AG09319 (cell line): ENCODE measurements around the gene ZC3H12D.
"Not testable (repeated sequence)": the region's sequence is repeated elsewhere in the genome, so short reads cannot be mapped to it uniquely, and the experiment has no call there.

Source experiments
- DNase-seq: peaks from one replicate; pipeline ENCODE4 v3.0.0-alpha.2; 2010; ENCODE audit warnings: low read depth; ENCODE audit errors: extremely low read depth
- TF ChIP-seq, protein P1 (sequence below): IDR thresholded peaks from 2 replicates; pipeline ENCODE4 v1.5.1; 2011; ENCODE audit warnings: low read depth, mild to moderate bottlenecking, inconsistent platforms, low read length, moderate library complexity

The ZC3H12D gene

DNA sequence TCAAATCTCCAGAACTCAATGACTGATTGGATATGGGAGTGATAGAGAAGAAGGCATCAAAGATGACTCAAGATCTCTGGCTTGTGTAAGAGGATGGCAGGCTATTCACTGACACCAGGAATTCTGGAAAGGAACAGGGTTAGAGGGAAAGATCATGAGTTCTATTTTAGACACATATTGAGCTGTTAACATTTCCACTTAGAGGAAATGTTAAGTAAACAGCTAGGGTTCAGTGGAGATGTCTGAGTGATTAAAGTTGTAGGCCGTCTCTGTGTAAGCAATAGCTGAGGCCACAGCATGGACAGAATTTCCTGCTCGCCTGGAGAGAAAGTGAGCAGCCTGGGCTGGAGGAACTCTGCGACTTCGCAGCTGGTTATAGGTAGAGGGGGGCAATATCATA is 21.0 kb downstream of the ZC3H12D start:
- TF ChIP-seq, protein P1, sequence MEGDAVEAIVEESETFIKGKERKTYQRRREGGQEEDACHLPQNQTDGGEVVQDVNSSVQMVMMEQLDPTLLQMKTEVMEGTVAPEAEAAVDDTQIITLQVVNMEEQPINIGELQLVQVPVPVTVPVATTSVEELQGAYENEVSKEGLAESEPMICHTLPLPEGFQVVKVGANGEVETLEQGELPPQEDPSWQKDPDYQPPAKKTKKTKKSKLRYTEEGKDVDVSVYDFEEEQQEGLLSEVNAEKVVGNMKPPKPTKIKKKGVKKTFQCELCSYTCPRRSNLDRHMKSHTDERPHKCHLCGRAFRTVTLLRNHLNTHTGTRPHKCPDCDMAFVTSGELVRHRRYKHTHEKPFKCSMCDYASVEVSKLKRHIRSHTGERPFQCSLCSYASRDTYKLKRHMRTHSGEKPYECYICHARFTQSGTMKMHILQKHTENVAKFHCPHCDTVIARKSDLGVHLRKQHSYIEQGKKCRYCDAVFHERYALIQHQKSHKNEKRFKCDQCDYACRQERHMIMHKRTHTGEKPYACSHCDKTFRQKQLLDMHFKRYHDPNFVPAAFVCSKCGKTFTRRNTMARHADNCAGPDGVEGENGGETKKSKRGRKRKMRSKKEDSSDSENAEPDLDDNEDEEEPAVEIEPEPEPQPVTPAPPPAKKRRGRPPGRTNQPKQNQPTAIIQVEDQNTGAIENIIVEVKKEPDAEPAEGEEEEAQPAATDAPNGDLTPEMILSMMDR = no peak
- DNase-seq = no peak

DNA sequence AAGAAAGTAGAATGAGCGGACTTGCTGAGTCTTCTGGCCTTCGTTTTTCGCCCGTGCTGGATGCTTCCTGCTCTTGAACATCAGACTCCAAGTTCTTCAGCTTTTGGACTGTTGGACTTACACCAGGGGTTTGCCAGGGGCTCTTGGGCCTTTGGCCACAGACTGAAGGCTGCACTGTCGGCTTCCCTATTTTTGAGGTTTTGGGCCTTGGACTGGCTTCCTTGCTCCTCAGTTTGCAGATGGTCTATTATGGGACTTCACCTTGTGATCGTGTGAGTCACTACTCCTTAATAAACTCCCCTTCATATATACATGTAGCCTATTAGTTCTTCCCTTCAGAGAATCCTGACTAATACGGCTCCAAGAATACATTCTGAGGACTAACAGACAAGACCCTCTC is 22.1 kb downstream of the ZC3H12D start:
- not testable (repeated sequence) for DNase-seq

DNA sequence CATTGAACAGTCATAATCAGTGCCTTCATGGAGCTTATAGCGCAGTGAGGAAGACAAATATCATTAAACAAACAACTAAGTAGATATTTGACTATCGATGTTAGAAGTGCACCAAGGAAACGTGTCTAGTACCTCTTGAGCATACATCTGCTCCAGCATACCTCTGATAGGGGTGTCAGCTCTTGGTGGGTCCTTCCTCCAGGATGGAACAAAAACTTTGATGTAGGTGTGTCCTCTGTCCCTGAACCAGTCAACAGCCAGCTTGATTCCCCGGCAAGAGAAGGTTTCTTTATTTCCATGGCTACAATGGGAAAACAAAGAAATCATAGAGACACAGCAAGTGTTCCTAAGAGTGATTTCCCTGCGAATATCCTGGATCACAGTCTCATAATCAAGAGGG is 23.1 kb downstream of the ZC3H12D start:
- TF ChIP-seq, protein P1 = no peak
- no peak for DNase-seq

DNA sequence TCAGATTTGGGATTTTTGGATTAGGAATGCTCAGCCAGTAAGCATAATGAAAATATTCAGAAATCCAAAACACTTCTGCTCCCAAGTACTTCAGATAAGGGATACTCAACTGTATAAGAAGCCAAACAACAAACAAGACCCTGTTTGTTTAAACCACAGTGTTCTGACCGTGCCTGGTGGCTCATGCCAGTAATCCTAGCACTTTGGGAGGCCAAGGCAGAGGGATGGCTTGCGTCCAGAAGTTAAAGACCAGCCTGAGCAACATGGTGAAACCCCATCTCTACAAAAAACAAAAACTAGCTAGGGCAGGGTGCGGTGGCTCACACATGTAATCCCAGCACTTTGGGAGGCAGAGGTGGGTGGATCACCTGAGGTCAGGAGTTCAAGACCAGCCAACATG is 24.6 kb downstream of the ZC3H12D start:
- DNase-seq = not testable (repeated sequence)

DNA sequence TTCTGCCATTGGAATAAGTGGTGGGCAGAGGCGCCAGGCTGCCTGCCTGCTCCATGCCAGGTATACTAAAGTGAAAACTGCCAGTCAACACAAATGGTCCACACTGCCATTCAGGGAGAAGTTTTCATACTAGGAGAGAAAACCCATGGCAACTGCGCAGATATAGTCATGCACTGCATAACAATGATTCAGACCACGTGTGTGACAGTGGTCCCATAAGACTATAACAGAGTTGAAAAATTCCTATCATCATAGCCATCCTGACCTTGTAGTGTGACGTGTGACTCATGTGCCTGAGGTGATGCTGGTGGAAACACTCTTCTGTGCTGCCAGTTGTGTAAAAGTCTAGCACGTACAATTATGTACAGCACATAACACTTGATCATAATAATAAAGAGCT is 25.1 kb downstream of the ZC3H12D start:
- TF ChIP-seq, protein P1 = no peak
- no peak for DNase-seq

DNA sequence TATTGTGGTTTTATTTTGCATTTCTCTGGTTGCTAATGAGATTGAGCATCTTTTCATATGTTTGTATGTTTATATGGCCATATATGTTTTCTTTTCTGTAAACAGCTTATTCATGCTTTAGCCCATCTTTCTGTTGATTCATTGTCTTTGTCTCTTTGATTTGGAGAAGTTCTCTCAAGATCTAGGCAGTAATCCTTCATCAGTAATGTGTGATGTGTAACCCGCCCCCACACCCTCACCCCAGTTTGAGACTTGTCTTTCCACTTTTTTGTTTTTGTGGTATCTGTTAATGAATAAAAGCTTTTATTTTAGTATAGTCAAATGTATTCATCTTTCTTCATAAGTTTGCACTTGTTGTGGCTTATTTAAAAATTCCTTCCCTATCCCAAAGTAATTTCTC is 26.0 kb downstream of the ZC3H12D start:
- TF ChIP-seq, protein P1 = no peak
- DNase-seq = no peak

DNA sequence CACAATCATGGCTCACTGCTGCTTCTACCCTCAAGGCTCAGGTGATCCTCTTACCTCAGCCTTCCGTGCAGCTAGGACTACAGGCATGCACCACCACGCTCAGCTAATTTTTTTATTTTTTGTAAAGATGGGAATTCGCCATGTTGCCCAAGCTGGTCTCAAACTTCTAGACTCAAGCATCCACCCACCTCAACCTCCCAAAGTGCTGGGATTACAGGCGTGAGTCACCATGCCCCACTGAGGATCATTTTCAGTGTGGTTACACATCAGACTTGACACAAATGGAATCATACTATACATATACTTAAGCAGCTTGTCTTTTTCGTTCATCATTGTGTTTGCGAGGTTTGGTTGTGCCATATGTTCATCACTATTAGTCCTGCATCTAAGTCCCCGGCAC is 26.6 kb downstream of the ZC3H12D start:
- DNase-seq = no peak
- TF ChIP-seq, protein P1 = no peak

DNA sequence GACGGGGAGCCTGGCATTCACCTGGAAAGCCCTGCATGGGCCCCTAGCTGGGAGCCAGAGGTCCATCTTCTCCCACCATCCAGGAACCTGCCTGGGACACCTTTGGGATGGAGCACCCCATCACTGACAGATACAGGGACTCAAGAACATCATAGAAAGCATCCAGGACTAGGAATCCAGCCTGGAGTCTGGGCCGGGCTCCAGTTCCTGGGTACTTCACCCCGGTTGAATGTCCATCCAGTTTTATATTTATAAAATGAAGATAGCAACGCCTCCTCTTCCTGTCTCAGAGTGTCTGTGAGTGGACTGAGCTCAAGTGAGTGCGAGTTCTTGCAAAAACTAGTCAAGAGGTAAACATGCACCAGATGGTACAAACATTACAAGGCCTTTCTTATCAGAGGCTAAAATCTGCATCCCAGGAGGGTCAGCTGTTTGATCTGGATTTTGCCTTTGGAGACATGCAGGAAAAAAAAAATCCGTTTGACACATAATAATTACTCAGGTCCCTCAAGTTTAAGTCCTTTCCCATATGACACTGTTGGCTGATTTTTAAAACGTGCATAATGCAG is 27.4 kb downstream of the ZC3H12D start:
- no peak for DNase-seq
- TF ChIP-seq, protein P1 = no peak
